NCI-H1417 (cell line): ENCODE results near the gene RBBP5.

ENCODE experiments used
- DNase-seq, 3 experiments: peaks; one replicate each; lab custom pipeline; 2025; lab: John Stamatoyannopoulos, UW

Gene RBBP5

GRCh38 chr1:205074084-205074483 lies 47.7 kb downstream of the RBBP5 start:
- DNase-seq = no peak

- DNase-seq = no peak
These were observed 48.3 kb downstream of the RBBP5 start for GRCh38 chr1:205073511-205073910.

GRCh38 chr1:205072881-205073280 lies 48.9 kb downstream of the RBBP5 start:
- no peak for DNase-seq

GRCh38 chr1:205072286-205072685 lies 49.5 kb downstream of the RBBP5 start:
- no peak for DNase-seq

GRCh38 chr1:205071801-205072200 lies 50.0 kb downstream of the RBBP5 start:
- no peak for DNase-seq

- DNase-seq = no peak
These were observed 50.8 kb downstream of the RBBP5 start for GRCh38 chr1:205071028-205071409.

GRCh38 chr1:205069371-205070125 lies 52.2 kb downstream of the RBBP5 start:
- no peak for DNase-seq

- no peak for DNase-seq
These were observed 53.2 kb downstream of the RBBP5 start for GRCh38 chr1:205068457-205069040.

- DNase-seq = no peak
These were observed 53.8 kb downstream of the RBBP5 start for GRCh38 chr1:205068001-205068400.

- no peak for DNase-seq
These were observed 54.7 kb downstream of the RBBP5 start for GRCh38 chr1:205067031-205067430.

- no peak for DNase-seq
These were observed 55.5 kb downstream of the RBBP5 start for GRCh38 chr1:205066141-205066818.

GRCh38 chr1:205065666-205066065 lies 56.1 kb downstream of the RBBP5 start:
- no peak for DNase-seq

GRCh38 chr1:205064741-205065316 lies 56.9 kb downstream of the RBBP5 start:
- no peak for DNase-seq

GRCh38 chr1:205064301-205064700 lies 57.5 kb downstream of the RBBP5 start:
- no peak for DNase-seq

GRCh38 chr1:205062895-205063294 lies 58.9 kb downstream of the RBBP5 start:
- DNase-seq = no peak

- DNase-seq = no peak
These were observed 59.5 kb downstream of the RBBP5 start for GRCh38 chr1:205062319-205062718.

GRCh38 chr1:205061665-205062069 lies 60.1 kb downstream of the RBBP5 start:
- peak; percentile 63 to 95 (median 85) for DNase-seq

GRCh38 chr1:205061227-205061626 lies 60.6 kb downstream of the RBBP5 start:
- no peak for DNase-seq

- DNase-seq = no peak
These were observed 61.0 kb downstream of the RBBP5 start for GRCh38 chr1:205060746-205061145.

GRCh38 chr1:205059660-205060059 lies 62.1 kb downstream of the RBBP5 start:
- no peak for DNase-seq

GRCh38 chr1:205058853-205059252 lies 62.9 kb downstream of the RBBP5 start:
- DNase-seq = no peak

GRCh38 chr1:205057808-205058575 lies 63.8 kb downstream of the RBBP5 start:
- no peak for DNase-seq
